GM10847 (cell line): ENCODE results near the gene H2AZ1.

Source experiments
- POLR2A ChIP-seq: IDR thresholded peaks from 2 replicates; pipeline ENCODE4 v1.6.1; 2011; ENCODE audit not compliant: insufficient read length; ENCODE audit errors: extremely low read depth

The H2AZ1 gene

DNA sequence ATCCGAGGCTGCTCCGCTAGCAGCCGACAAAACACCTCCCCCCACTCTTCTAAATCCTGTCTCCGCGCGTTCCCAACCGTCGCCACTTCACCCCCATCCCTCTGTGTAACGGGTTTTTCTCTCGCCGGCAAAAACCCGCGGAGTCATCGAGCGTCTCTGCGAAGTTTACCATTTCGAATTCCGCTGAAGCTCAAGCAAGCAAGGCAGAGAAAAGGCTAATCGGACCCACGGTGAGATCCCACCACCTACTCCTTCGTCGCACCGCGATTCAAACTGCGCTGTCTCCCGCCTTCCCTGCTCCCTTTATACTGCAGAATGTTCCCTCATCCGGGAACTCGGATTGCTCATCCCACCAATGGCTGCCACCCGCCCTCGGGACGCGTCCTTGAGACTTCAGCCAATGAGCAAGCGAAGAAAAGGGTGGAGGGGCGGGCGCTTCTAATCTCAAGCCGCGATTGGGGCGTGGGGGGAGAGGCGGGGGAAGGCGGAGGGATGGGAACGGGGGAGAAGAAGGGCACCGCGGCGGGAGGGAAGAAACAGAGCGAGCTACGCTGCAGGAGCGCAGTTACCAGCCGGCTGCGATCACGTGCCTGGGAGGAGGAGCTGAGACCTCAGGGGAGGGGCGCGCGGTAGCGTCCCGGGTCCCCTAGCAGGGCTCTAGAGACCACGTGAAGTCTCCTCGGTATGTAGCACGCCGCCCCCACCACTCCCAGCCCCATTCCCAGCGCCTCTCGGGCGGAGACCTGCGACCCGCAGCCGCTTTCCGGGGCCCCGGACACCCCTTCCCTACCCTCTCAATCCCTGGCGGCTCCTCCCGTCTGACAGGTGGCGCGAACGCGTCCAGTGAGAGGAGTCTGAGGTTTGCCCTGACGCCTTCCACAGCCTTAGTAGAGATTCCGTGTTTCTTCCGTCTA lies at the start of gene H2AZ1:
H2AZ1 (minus strand) TSS at position 277 of the 914 bp plus-strand sequence; CDS start at position 172, 105 bp downstream.
- TF ChIP-seq POLR2A: peak; percentile 99

DNA sequence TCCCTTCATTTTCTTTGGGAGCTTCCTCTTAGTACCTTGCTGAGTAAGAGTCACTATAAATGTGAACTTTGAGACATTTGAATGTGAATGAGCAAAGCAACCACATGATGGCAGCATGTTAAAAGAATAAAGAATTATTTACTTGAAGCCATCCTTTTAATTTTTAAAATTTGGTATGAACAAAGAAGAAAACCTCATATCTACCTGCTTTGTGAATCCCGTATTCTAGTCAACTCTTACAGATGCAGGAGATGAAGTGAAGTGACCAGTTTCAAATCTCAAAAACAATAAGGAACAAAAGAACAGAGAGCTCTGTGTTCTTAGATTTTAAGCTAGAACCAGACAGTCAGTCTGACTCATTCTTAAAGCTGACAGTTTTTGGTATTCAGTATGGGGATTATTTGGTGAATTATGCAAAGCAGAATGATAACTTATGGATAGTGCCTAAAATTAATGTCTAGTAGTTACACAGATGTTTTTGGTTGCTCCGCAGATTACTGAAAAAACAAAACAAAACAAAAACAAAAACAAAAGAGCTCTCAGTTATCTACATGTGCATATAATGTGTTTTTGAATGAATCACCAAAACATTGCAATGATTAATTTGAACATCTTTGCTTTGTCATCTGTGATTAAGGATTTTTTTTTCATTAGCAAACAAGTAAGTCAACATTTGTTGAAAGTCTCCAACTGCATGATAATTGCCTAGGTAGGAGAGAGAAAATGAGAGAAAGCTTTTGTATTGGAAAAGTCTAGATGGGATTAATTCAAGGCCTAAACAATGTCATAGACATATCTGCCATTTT lies 48.2 kb upstream of the H2AZ1 start:
- no peak for TF ChIP-seq POLR2A

DNA sequence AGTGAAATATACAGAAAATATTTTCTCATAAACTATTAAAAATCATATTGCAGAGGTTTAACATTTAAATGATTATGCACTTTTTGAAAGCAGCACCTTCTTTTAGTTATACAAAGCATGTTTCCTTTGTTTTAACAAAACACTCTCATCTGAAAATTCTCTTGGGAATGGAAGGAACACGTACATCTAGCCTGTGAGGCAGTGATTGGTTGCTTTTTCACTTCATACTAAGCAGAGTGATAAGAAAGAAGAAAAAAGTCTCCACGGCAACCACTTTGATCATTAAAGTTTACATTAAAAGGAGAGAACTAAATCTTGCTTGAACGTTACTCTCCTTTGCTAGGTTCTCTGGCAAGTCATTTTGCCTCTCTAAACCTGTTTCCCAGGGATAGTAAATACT lies 41.7 kb upstream of the H2AZ1 start:
- TF ChIP-seq POLR2A: no peak

DNA sequence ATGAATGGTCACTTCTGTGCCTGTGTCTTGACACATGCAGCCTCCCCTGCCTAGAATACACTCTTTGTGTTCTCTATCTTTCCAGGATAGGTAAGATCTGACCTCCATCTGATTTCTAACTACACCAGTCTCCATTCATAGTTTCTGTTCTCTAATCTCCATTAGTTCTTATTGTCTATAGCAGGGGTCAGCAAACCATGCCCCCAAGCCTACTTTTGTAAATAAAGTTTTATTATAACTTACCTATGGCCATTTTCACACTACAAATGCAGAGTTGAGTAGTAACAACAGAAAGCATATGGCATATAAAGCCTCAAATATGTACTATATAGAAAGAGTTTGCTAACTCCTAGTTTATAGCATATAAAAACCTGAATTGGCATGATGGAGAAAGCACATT lies 37.6 kb upstream of the H2AZ1 start:
- TF ChIP-seq POLR2A: no peak

DNA sequence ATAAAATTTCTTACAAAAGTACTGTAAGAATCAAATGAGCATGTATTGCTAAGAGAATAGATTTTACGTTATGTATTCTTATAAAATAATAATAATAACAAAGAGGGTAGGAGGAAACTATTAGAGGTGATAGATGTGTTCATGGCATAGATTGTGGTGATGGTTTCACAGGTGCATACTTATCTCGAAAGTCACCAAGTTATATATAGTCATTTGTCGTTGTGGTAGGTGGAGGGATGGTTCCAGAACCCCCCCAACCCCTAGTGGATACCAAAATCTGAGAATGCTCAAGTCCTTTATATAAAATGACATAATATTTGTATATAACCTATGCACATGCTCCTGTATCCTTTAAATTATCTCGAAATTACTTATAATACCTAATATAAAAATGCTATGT lies 36.7 kb upstream of the H2AZ1 start:
- TF ChIP-seq POLR2A: no peak

DNA sequence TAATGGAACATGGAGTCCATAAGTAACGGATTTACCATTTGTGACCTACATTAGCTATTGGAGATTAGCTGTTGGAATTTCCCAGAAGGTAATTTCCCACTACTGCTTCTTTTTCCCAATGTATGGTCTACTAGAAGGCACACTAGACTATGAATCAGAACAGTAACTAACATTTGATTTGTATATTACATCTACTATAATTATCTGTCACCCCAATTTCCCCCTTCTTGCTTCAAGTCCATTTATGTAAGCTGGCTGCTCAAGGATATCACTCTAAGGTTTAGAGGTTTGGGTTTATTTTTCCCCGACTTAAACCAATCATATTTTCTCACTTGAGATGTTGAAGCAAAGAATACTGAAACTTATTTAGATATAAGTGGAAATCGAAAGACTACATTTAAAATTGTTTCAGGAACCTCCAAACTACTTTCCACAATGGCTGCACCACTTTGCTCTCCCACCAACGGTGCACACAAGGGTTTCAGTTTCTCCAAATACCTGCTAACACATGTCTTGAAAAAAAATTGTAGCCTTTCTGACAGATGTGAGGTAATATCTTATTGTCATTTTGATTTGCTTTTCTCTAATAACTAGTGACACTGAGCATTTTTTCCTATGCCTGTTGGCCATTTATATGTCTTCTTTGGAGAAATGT lies 33.3 kb upstream of the H2AZ1 start:
- TF ChIP-seq POLR2A: no peak

DNA sequence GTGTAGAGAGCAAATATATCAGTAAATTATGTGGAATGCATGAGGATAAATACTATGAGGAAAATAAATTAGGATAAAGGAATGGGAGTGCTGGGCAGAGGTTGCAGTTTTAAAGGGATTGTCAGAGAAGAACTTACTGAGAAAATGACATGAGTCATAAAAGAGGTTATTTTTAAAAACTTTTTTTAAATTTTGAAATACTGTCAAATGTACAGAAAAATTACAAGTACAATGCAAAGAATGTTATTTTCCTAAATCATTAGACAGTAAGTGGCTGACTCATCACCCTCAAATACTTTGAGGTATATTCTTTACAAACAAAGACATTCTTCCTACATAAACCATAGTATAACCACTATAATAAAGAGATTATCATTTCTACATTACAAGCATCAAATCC lies 29.8 kb upstream of the H2AZ1 start:
- no peak for TF ChIP-seq POLR2A

DNA sequence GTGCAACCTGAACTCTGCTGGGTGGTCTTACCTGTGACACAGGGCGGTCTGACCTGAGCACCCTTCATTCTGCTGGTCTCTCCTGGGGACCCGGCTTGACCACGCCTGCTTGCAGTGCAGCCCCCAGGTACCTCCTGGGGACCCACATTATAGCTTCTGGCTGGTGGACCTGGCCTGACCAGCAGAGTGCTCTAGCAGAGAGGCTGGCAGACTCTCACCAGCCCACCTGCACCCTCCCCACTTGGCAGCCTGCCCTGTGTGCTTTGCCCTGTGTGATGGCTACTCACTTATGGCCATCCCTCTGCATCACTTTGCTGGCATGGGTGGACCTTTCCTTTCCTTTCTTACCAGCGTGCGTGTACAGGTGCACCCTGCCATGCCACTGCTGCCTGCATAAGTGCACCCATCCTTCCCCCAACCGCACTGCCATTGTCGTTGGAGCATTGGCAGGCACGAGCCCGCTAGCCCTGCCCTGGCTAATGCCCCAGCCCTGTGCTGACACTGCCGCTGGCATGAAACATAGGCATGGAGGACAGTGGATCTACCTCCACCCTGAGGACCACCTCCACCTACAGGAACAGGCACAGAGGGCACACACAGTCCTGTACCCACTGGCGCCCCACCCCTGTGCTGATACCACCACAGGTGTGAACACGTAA lies 21.5 kb upstream of the H2AZ1 start:
- no peak for TF ChIP-seq POLR2A

DNA sequence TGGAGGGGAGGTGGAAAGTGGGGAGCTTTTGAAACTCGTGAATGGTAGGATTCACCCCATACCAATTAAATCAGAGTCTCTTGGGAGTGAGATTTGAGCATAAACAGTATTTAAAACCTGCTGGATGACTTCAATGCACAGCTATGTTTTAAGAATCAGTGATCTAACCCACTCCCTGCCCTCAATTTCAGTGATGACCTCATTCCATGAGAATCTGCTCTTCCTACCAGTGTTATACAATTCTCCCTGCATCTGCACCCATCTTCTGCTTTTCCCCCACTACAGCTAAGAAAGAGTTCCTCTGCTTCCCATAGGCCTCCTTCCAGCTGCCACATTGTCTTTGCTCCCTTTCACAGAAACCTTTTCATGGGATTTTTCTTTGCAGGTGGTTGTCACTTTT lies 18.3 kb upstream of the H2AZ1 start:
- no peak for TF ChIP-seq POLR2A

DNA sequence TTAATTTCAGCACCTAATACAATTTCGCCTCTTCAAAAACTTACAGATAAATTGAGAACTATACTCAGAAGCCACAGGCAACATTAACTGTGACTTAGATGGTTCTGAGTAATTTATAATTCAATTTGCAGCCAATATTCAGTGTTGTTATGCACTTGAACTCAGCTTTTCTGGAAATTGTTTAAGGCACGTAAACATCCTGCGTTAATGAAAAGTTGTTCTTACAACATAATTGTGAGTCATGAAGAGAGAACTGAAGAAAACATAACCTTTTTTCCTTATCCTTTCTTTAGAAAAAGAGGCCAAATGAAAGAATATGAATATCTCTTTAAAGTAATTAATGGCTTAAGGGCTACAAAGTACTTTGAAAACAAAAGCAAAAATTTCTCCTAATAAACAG lies 16.6 kb upstream of the H2AZ1 start:
- TF ChIP-seq POLR2A: no peak

DNA sequence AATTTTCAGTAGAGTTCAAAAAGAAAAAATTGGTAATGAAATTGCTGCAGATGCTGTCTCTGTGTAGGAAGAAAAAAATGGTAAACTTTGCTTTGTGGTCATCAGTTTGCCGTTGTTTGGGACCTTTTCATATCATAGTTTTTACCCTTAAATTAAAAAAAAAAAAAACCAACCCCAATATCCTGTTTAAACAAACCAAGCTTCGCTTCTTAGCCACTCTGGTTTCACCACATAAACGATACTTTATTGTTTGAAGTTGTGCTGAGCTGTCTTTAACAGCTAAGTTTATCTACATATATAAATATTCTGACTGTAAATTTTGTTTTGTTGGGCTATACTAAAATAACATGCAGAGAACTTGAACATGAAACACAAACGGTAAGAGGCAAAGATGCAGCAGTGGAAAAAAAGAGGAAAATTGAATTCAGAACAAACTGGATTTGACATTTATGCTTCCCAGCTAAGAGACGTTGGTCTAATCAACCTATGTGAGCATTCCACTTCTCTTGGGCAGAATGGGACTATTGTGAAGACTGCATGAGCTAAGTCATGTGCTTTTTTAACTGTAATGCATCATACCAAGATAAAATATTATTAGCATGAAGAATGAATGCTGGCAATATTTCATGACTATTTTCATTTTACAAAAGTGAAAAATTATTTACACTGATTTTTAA lies 15.7 kb upstream of the H2AZ1 start:
- no peak for TF ChIP-seq POLR2A

DNA sequence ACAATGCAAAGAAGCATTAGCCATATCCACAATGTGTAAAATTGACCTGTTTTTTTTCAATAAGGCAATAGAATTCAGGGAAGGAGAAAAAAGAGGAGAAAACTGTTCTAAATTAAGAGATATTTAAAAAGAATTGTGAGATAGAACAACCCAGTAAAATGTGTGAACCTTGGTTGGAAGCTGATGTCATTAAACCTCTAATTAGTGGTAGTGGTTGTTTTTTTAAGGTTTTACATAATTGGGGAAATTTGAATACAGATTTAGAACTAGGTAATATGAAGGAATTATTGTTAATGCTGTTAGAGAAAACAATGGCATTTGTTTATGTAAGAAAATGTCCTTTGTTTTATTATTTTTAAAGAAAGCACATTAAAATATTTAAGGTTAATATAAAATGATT lies 15.1 kb upstream of the H2AZ1 start:
- no peak for TF ChIP-seq POLR2A

DNA sequence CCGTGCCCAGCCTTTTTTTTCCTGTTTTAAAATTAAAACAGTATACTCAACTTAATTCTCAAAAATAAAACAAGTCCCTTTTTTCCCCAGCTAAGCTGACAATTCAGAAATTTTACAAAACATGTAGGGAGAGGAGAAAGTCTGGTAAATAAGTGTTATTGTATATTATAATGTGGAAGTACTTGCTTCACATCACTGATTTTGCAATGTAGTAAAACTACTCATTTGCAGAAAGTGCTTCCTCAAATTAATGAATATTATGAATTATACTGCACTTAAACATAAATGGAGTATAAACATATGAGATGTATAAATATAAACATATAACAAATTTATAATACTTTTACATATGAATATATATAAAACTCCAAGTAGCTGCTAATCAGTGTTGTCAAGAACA lies 11.6 kb upstream of the H2AZ1 start:
- TF ChIP-seq POLR2A: no peak

DNA sequence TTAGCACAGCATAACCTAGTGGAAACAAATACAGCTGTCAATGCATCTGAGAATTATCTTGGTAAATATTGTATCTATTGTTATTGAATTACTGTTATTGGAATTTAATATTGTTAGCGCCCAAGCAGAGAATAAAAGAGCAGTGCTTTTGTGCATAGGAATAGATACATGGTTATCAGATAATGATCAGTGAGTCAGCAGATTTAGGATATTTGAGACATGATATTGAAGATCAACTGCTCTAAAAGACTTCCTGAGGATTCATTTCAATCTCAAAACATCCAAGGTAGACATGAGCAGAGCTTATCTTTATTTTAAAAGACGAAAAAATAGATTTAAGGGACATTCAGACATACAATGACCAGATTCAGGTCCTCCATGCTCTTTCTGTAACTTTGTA lies 10.6 kb upstream of the H2AZ1 start:
- no peak for TF ChIP-seq POLR2A

DNA sequence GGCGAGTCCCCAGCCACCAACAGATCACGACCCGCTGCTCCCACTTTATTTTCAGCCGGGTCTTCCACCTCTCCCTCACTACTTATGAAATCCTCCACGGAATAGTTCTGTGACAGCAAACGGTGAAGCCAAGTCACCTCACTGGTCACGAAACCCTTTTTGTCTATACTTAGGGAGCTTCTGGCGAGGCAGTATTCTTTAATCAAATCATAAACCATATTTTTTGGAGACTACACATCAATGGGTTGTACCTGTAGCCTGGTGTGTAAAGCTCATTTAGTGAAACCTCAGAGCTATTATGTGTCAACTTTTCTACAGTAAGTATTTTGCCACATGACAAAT lies 809 bp upstream of the H2AZ1 start:
- no peak for TF ChIP-seq POLR2A
